Stimulated activated naive CD8-positive, alpha-beta T cell treated with anti-CD3 and anti-CD28 coated beads, Interleukin-15, amount 100 ng/mL, for 72 hours (primary cell): ENCODE measurements around the gene ADAMTS3.
A peak's percentile ranks its signal among the peaks of the same experiment; 100 is the strongest.

Source experiments
- ATAC-seq: fragments of 150-1000 bp; cut with Tn5 transposase; 2 replicates; pipeline ENCODE4 v1.10.0; 2021; ENCODE audit warnings: mild to moderate bottlenecking, moderate library complexity
- DNase-seq, 2 donors: peaks; one replicate each; pipeline ENCODE4 v3.0.0; 2021 to 2022
- H3K27ac Mint-ChIP-seq, 2 donors: one replicate each; pipeline ENCODE4 v1.8.0; 2022; ENCODE audit warnings: mild to moderate bottlenecking in 2 of 2, mixed read lengths in 2 of 2, moderate library complexity in 2 of 2
- H3K27me3 Mint-ChIP-seq: one replicate; pipeline ENCODE4 v1.8.0; 2022; ENCODE audit warnings: mixed read lengths
- H3K4me1 Mint-ChIP-seq: one replicate; pipeline ENCODE4 v1.8.0; 2022; ENCODE audit warnings: mild to moderate bottlenecking, mixed read lengths
- H3K4me3 Mint-ChIP-seq, 2 donors: one replicate each; pipeline ENCODE4 v1.8.0; 2022; ENCODE audit warnings: mild to moderate bottlenecking in 2 of 2, mixed read lengths in 2 of 2, moderate library complexity in 1 of 2
- H3K9me3 Mint-ChIP-seq, 2 donors: one replicate each; pipeline ENCODE4 v1.8.0; 2022; ENCODE audit warnings: mixed read lengths in 2 of 2

ADAMTS3 gene

DNA sequence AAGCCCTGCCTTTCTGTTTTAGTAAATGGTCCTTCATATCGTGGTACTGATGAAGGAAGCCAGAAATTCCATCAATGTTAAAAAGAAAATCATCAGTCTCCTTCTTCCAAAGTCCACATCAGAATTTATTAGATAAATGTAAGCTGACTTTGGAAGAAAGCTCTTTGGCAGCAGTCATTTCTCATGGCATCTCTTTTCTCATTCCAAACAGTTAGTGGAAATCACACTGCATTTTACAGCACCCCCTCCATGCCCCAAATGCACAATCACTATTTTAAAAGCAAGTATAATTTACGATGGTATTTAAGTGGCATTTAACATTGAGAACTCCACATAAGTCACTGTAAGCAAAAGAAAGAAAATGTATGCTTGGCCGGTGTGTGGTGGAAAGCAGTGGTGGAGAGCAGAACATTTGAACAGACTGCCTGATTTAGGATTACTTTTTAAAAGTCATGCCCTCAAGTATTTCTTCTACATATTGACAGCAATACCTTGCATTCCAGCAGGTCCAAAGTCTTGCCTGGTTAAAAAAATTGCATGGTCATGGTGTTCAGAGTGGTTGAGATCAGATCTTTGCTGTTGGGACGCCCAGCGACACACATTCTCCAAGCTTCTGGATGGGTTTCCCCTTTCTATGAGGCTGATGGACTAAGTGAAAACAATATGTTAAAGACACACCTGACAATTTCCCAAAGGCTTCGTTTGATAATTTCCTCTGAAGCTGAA lies 248.6 kb downstream of the ADAMTS3 start:
- no peaks in the 10 kb centered on the region for H3K9me3 Mint-ChIP-seq
- DNase-seq = no peak
- no peak overlapping the region for H3K27ac Mint-ChIP-seq
- no peak overlapping the region for H3K4me3 Mint-ChIP-seq
- H3K27me3 Mint-ChIP-seq = peaks cover 11% of the 10 kb centered on the region
- peaks cover 9% of the 10 kb centered on the region for H3K4me1 Mint-ChIP-seq
- ATAC-seq = no peak

DNA sequence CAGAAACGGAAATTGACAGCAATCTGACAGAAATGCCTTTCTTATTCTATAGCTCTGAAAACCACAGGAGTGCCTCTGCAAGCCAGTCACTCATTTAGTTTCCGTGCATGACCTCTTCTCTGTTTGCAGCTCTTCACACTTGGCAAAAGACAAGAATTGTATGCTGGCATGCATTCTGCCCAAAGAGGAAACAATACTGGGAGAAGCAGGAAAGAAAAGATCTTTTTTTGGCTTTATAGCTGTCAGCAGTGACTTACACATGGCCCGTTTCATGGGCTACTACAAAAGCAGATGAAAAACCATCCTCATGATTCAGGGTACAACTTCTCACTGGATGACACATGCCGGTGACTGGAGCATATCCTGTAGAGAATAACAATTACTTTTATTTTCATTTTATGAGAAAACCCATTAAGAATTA lies 249.4 kb downstream of the ADAMTS3 start:
- no peaks in the 10 kb centered on the region for H3K9me3 Mint-ChIP-seq
- ATAC-seq = peak; percentile 67

DNA sequence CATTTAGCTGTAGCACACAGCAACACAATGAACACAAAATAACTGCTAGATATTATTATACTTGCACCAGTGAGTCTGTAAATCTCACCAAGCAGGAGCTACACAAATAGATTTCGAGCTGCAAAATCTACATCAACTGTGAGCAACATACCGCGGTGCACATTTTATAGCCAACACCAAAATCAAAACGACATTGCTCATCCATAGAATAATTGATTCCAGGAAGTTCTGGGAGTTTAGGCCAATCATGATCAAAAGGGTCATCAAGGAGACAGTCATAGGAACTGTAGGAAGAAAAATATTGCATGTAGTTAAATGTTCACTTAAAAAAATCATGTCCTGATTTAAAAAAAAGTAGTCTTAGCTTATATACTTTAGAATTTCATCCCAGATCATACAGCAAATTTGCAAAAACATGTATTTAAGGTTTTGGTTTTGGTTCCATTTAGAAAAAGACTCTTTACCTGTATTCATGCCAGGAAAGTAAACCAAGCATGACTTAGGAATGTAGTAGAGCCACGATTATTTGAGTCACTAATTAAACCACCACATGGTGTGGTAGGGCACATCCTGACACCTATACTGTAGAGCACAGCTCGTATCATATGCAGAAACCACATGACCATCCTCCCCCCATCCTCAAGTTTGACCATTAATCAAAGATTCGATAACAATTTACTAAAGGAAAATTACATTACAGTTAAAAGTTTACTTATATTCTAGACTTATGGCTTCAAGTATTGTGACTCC lies 250.4 kb downstream of the ADAMTS3 start:
- H3K4me3 Mint-ChIP-seq = no peak overlapping the region
- H3K27ac Mint-ChIP-seq = no peak overlapping the region
- H3K9me3 Mint-ChIP-seq = no peaks in the 10 kb centered on the region
- H3K27me3 Mint-ChIP-seq = peaks cover 10% of the 10 kb centered on the region
- DNase-seq = no peak
- ATAC-seq = no peak
- peaks cover 9% of the 10 kb centered on the region for H3K4me1 Mint-ChIP-seq

More for the DNA sequence above, 249.4 kb downstream of the ADAMTS3 start:
- peak in 1 of 2 donors; percentile 2 for DNase-seq
- no peak overlapping the region for H3K27ac Mint-ChIP-seq
- H3K4me1 Mint-ChIP-seq = peaks cover 9% of the 10 kb centered on the region
- peaks cover 11% of the 10 kb centered on the region for H3K27me3 Mint-ChIP-seq
- H3K4me3 Mint-ChIP-seq = peak overlapping the region; percentile 6 to 21

DNA sequence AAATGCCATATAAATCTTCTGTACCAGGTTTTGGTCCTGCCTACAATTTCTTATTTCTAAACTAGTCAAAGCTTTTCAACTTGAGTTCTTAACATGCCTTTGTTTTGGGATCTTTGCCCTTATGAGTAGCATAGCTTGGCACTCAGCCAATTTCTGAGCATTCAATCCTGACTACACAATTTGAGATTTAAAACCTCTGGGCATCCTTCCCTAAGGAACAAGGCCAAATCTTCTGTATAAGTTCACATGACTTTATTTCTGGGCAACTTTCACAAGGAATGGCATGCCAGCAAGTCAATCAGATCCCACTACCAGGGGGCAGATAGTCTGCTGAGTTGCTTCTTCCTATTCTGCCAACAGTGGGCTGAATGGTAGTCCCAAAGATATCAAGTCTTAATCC lies 254.2 kb downstream of the ADAMTS3 start:
- Mint-ChIP-seq H3K27ac (no peak overlapping the region), H3K9me3 (no peaks in the 10 kb centered on the region), H3K4me3 (no peak overlapping the region), H3K27me3 (peaks cover 3% of the 10 kb centered on the region), H3K4me1 (peaks cover 9% of the 10 kb centered on the region)
- ATAC-seq = no peak
- DNase-seq = no peak

DNA sequence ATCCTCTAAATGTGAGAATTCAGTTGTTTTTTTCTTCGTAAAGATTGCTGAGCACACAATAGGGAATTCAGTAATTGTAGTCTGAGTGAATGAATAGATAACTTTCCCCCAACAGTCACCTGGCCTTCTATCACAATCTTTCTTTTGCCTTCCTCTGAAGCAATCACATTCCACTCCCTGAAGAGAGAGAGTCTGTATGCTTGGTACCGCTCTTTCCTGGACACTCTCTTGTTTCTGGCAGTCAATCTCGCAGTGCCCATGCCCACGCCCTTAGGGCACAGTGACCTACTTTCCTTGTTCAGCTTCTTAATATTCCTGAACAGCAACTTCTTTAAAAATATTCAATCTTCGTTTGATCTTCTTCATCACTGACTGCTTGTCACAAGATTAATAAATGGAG lies 255.9 kb downstream of the ADAMTS3 start:
- ATAC-seq = no peak
- DNase-seq = no peak
- H3K4me3 Mint-ChIP-seq = no peak overlapping the region
- no peaks in the 10 kb centered on the region for H3K4me1 Mint-ChIP-seq
- H3K9me3 Mint-ChIP-seq = no peaks in the 10 kb centered on the region
- peaks cover 10% of the 10 kb centered on the region for H3K27me3 Mint-ChIP-seq
- no peak overlapping the region for H3K27ac Mint-ChIP-seq

DNA sequence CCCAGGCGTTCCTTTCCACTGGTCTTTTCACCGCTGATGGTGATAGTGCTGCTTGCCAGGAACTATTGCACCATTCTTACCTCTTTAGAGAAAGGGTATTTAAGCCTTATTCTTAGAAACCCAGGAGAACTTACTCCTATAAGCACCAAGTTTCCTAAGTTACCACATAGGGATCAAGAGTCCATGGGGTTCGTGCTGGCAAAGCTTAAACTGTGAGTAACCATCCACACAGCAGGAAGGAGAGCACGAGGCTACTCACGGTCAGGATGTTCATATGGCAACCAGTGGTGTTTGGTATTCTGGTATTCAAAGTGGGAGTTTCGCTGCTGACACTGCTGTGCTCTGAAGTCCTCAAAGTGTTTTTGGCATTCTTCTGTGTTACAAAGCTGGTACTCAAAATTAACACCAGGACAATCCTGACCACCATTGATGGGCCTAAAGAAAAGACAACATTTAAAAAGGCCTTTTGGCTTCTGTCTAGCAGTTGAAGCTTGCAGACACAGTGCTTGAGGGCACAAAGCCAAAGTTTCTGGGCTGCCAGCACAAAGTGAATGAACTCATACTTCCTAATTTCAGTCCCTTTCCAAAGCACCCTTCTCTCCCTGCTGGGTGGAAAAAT lies 256.9 kb downstream of the ADAMTS3 start:
- H3K27me3 Mint-ChIP-seq = peaks cover 10% of the 10 kb centered on the region
- DNase-seq = no peak
- no peaks in the 10 kb centered on the region for H3K9me3 Mint-ChIP-seq
- H3K4me3 Mint-ChIP-seq = no peak overlapping the region
- H3K27ac Mint-ChIP-seq = no peak overlapping the region
- ATAC-seq = no peak
- H3K4me1 Mint-ChIP-seq = no peaks in the 10 kb centered on the region

DNA sequence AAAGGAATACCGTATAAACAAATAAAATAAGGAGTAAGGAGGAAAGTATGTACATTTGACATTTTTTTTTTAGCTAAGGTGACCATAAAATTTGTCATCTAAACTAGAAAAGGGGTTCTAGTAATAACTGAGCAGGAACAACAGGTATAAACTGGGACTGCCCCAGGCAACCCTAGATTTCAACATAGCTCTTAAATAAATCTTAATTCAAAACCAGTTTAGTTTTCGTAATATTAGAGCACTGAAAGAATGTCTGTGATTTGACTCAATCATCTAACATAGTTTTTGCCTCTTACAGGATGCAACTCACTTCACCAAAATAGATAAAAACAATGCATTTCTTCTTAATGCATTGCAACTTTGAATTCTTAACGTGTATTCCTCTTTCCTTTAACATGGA lies 257.7 kb downstream of the ADAMTS3 start:
- ATAC-seq (no peak), DNase-seq (no peak)
- Mint-ChIP-seq H3K9me3 (no peaks in the 10 kb centered on the region), H3K27ac (no peak overlapping the region), H3K27me3 (peaks cover 10% of the 10 kb centered on the region), H3K4me3 (no peak overlapping the region), H3K4me1 (no peaks in the 10 kb centered on the region)

DNA sequence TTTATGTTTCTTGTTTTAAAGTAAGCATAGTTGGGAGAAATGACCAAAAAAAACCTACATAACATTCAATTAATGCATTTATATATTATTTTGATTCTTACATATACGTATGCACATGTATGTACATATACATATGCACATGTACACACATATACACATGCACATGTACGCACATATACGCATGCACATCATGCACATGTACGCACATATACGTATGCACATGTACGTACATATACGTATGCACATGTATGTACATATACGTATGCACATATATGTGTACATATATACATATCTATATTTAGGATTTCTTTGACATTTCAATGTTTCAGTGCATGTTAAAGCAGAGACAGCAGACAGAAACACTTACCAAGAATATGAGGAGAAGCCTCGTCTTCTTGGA lies 263.4 kb downstream of the ADAMTS3 start:
- Mint-ChIP-seq H3K27me3 (peaks cover 10% of the 10 kb centered on the region), H3K4me3 (no peak overlapping the region), H3K4me1 (no peaks in the 10 kb centered on the region), H3K9me3 (no peaks in the 10 kb centered on the region), H3K27ac (no peak overlapping the region)
- DNase-seq = no peak
- ATAC-seq = no peak

DNA sequence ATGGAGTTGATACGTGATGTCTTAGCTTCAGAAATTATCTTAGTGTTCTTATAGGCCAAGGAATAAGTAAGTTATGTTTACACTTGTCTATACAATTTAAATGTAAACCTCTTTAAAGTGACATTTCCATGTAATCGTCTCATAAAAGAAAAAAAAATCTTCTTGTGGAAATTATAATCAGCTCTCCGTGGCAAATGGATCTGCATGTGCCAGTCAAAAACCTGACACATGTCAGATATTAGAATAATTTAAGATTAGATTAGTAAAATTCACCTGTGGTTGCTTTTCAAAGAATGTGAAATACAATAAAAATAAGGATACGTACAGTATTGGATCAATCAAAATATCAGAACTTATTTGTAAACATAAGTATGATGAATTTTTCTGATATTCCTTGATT lies 263.9 kb downstream of the ADAMTS3 start:
- DNase-seq = no peak
- H3K27me3 Mint-ChIP-seq = peaks cover 9% of the 10 kb centered on the region
- no peaks in the 10 kb centered on the region for H3K4me1 Mint-ChIP-seq
- no peak overlapping the region for H3K27ac Mint-ChIP-seq
- ATAC-seq = no peak
- no peaks in the 10 kb centered on the region for H3K9me3 Mint-ChIP-seq
- H3K4me3 Mint-ChIP-seq = no peak overlapping the region

DNA sequence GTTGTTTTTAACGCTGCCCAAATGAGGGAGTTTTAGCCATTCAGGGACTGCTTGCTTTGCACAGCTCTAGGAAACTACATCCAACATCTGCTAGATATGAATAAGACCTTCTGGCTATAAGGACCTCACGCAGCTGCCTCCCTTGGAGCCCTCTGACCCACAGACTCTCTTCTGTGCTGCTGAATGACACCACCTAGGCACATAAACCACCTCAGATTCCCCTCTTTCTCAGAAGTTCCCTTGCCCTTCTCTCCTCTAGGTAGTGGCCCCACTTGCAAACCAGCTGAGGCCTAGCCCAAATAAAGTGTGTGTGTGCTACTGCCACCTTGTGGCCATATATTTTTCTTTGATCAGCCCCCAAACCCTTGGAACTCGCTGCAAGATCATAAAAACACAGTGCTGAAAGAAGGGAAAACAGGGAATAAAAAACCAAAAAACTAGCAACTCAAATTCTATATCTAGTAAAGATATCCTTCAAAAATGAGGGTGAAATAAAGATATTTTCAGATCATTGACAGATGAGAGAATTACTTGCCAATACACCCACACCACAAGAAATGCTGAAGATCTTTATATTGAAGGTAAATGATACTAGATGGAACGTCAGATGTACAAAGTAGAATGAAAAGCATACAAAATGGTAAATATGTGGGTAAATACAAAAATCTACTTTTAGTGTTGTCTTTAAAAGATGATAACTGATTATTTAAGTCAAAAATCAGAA lies 265.9 kb downstream of the ADAMTS3 start:
- peak; percentile 21 to 42 for DNase-seq
- no peaks in the 10 kb centered on the region for H3K27me3 Mint-ChIP-seq
- no peaks in the 10 kb centered on the region for H3K9me3 Mint-ChIP-seq
- no peak overlapping the region for H3K27ac Mint-ChIP-seq
- peak; percentile 84 for ATAC-seq
- H3K4me3 Mint-ChIP-seq = no peak overlapping the region
- no peaks in the 10 kb centered on the region for H3K4me1 Mint-ChIP-seq

DNA sequence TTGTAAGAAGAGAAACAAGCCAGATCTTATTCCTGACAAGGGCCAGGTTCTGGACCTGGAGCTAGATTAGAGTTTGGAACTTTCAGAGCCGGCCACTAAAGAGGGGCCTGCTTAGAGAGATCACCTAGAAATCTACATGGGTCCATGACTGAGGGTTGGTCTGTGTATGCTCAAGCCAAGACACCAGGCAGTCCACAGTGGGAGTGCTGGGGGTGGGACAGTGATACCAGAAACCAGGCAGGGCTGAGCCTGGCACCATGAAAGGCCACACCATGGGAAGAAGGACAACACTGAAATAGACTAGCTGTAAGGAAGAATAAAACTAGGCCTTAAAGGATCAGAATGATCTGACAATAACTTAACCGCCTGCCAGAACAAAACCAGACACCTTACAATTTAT lies 267.3 kb downstream of the ADAMTS3 start:
- Mint-ChIP-seq H3K27ac (no peak overlapping the region), H3K9me3 (no peaks in the 10 kb centered on the region), H3K27me3 (no peaks in the 10 kb centered on the region), H3K4me3 (no peak overlapping the region), H3K4me1 (no peaks in the 10 kb centered on the region)
- DNase-seq (no peak), ATAC-seq (no peak)

DNA sequence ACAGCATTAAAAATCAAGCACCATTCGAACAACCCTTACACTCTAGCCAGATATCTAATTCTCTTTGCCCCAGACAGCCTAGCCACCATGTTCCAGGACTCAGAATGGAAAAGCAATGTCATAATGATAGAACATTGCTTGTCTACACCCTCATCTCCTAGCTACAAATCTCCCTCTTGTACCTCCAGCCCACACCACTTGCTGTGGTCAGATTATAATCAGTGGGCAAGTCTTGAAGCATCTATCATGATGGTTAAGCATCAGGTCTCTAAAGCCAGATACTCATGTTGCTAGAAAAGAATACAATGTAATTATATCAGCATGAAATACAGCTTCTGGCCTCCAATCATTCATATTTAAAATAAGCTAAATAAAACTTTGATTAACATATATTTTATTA lies 268.9 kb downstream of the ADAMTS3 start:
- no peaks in the 10 kb centered on the region for H3K27me3 Mint-ChIP-seq
- H3K4me3 Mint-ChIP-seq = no peak overlapping the region
- ATAC-seq = no peak
- DNase-seq = no peak
- H3K27ac Mint-ChIP-seq = no peak overlapping the region
- no peaks in the 10 kb centered on the region for H3K4me1 Mint-ChIP-seq
- H3K9me3 Mint-ChIP-seq = no peaks in the 10 kb centered on the region

DNA sequence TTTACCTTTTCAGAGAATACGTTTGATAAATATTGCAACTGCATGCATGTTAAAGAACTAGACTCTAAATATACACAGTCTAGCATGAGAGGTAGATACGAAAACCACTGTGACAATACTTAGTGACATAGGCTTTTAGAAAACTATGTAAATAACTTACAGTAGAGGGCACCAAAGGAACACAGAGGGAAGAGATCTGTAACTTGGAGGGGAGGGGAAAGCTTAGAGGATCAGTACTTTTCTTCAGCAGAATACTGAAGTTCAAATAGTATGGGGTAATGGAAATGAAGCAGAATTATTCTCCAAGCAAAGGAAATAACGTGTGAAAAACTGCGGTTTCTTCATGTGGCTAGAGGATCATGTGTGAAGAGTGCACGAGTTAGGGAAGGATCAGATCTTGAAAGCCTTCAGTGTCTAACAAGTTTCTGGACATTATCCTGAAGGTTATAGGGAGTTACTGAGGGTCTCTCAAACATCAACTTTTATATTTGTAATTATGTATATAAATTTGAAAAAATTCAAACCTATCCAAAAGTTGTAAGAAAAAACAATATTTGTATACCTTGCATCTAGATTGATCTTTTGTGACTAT lies 273.0 kb downstream of the ADAMTS3 start:
- DNase-seq (no peak), ATAC-seq (peak; percentile 46)
- no peak overlapping the region for H3K4me3 Mint-ChIP-seq
- no peaks in the 10 kb centered on the region for H3K9me3 Mint-ChIP-seq
- H3K4me1 Mint-ChIP-seq = no peaks in the 10 kb centered on the region
- H3K27me3 Mint-ChIP-seq = peaks cover 12% of the 10 kb centered on the region
- H3K27ac Mint-ChIP-seq = no peak overlapping the region

DNA sequence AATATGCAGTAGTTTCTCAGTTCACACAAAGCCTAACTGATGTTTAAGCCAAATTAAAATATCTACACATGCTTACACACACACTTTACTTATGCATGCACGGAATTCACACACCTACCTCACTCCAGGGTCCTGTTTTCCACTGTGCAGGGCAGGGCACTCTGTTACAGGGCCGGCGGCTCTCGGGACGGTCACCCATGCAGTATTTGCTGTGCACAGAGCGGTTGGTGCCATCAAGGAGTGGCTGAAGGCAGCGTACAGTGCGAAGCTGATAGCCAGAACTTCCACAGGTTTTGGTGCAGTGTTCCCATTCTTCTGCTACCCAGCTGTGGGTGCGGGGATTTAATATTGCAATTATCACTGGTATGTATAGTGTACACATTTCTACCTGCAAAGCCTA lies 278.3 kb downstream of the ADAMTS3 start:
- H3K9me3 Mint-ChIP-seq = no peaks in the 10 kb centered on the region
- no peak for DNase-seq
- no peak overlapping the region for H3K27ac Mint-ChIP-seq
- H3K4me3 Mint-ChIP-seq = no peak overlapping the region
- ATAC-seq = no peak
- peaks cover 12% of the 10 kb centered on the region for H3K27me3 Mint-ChIP-seq
- H3K4me1 Mint-ChIP-seq = no peaks in the 10 kb centered on the region

DNA sequence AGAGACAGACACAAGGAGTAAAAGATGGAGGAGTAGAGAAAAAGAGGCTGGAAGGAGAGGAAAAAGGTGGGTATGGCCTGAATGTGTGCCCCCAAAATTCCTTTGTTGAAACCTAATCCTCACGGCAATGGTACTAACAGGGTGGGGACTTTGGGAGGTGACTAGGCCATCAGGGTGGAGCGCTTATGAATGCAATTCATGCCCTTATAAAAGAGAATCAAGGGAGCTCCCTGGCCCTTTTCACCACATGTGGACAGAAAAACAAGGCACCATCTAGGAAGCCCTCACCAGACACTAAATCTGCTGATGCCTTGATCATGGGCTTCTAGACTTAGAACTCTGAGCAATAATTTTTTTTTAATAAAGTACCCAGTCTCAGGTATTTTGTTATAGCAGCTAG lies 282.1 kb downstream of the ADAMTS3 start:
- no peaks in the 10 kb centered on the region for H3K4me1 Mint-ChIP-seq
- DNase-seq = no peak
- no peaks in the 10 kb centered on the region for H3K9me3 Mint-ChIP-seq
- no peak overlapping the region for H3K4me3 Mint-ChIP-seq
- ATAC-seq = no peak
- H3K27ac Mint-ChIP-seq = no peak overlapping the region
- no peaks in the 10 kb centered on the region for H3K27me3 Mint-ChIP-seq
